HG02759 (cell line): ENCODE measurements around the gene TSEN34.
A peak's percentile ranks its signal among the peaks of the same experiment; 100 is the strongest.
"Not testable (repeated sequence)": the region's sequence is repeated elsewhere in the genome, so short reads cannot be mapped to it uniquely, and the experiment has no call there.

Experiments used
- ATAC-seq: cut with Tn5 transposase; IDR thresholded peaks from one replicate; pipeline ENCODE4 v1.9.1; 2021; ENCODE audit warnings: mild to moderate bottlenecking, moderate library complexity; ENCODE audit not compliant: unreplicated experiment

The TSEN34 gene

DNA sequence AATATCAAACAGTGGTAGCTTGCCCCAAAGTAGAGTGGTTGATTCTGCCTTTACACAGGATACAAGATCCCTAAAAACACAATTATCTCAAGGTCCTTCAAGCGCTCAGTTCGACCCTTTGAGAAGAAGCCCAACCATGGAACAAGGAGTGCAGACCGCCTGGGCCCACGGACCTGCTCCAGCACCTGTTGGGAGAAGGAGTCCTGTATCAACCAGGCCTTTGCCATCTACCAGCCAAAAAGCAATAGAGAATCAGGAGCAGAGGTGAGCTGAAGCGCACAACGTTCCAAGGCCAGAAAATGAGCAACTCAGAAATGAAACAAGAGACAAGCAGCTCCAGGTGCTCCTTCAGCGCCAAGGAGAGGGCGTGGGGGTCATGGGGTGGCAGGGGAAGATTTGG, 38.0 kb downstream of the TSEN34 start:
- no peak for ATAC-seq

DNA sequence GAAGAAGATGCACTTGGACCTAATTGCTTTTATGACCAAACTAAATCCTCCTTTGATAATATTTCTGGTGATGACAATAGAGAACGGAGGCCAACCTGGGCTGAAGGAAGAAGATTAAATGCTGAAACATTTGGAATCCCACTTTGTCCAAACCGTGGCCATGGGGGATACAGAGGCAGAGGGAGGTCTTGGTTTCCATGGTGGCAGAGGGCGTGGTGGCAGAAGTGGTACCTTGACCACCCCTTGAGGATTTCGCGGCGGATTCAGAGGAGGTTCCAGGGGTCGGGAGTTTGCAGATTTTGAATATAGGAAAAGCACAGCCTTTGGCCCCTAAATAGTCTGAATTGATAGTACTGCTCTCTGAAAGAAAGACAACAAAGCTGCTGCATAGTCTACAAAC, 38.9 kb downstream of the TSEN34 start:
- ATAC-seq: no peak

DNA sequence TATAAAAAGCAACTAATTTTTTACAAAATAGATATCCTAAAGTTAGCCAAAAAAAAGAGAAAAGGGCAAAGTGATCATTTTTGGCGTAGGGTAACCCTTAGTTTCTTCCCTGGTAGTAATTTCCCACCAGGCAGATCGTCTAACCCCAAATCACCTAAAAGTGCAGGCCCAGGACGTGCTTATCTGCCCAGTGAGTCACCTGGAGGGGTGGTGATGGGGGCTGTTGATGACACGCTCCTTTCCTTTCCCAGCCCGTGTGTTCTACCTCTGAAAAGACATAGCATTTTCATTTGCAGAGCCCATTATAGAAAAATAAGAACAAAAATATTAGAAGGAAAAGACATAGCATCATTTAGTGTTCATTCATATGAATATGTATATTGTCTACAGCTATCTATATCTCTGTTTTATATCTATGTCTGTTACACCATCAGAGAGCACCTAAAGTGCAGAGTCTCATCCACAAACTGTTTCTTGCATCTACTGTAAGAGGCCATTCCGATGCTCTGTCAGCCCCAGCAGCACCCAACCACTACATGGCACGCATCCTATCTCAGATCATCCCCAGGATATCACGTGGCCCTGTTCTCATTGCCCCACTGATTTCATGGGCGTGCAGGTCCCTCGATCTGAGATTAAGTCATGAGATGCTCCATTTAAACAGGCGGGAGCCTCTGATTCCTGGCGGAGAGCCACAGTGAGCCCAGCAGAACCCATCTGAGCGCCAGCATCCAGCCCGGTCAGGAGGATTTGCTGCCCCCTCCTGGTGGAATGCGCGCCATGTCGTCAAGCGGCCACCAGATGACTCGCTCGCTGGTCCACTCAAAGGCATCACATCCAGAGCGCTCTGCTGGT, 40.2 kb downstream of the TSEN34 start:
- ATAC-seq: peak; percentile 67

DNA sequence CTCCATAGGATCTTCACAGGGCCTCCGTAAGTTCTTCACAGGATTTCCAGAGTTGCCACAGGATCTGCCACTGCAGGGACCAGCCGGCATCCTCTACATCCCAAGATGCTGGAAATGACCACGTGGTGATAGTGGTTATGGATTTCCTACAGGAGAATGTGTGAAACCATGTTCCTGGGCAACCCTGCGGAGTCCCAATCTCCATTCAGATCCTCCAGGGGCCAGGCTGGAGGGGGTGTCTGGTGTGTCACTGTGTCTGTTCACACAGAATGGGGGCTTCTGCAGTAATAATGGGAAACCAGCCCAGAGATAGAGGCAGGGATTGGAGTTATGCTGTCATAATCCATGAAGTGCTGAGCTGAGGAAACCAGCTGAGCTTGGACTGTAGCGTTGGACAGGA, 42.8 kb downstream of the TSEN34 start:
- no peak for ATAC-seq

DNA sequence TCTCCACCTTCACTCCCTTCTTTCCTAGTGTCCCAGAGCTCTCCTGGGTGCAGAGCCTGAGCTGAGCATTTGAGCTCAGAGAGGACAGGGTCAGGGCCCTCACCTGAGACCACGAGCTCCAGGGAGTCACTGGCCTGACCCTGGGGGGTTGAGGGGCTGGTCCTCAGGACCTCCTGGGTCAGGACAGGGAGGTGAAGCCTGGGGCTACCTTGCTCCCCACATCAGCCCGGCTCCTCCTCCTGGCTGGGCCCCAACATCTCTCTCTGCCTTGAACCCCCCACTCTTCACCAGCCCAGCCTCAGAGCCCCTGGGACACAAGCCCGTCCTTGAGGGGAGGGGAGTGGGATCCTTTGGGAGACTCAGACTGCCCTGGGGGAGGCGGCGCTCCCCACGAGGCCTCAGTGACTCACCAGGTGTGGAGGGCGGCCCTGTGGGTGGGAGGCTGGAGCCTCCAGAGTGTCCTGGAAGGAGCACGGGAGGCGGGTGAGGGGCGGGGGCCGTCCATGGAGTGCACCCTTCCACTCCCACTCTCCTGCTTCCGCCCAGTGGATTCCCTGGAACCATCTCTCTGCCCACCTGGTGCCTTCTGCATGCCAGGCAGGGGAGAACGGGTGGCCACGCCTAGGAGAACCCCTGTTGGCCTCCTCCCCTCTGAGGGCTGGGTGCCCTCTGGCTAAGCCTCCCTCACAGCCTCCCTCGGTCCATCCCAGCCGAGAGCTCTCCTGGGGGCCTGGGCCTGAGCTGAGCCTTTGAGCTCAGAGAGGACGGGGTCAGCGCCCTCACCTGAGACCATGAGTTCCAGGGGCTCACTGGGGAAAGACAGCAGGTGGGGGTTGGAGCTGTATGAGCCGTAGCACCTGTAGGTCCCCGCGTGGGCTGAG, 48.6 kb downstream of the TSEN34 start:
- ATAC-seq: not testable (repeated sequence)

DNA sequence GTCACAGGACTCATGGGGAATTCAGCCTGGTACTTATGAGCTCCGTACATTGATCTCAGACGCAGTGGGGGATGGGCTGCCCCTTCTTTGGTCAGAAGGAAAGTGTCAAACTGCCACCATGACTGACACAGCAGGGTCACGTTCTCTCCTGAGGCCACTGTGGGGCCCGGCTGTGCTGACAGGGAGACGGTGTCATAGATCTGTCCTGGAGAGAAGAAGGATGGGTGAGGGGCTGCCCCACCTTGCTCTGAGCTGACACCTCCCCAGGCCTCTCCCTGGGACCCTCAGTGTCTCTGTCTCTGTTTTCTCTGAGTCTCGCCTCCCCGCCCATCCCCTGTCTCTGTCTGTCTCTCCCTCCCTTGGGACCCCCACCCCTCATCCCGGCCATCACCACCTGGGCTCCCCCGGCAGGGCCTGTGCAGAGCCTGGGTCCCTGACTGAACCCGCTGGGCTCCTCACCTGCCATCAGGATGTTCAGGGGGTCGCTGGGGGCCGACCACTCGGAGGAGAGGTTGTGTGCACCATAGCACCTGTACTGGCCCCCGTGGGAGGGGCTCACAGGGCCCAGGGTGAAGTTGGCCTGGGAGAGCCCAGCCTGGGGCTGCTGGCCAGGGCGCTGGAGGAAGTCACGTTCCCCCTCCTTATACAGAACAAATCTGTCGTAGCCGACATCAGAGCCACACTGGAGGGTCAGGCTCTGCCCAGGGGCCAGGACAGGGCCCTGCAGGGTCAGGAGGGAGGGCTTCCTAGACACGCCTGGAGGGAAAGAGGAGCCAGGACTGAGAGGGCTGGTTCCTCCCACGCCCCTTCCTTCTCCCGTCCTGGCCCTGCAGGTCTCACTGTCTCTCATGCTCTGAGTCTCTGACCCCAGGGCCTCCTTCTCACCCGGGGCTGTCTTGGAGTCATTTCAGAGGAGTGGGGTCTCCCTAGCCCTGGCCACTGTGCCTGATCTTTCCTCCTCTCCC, 49.5 kb downstream of the TSEN34 start:
- ATAC-seq: not testable (repeated sequence)

DNA sequence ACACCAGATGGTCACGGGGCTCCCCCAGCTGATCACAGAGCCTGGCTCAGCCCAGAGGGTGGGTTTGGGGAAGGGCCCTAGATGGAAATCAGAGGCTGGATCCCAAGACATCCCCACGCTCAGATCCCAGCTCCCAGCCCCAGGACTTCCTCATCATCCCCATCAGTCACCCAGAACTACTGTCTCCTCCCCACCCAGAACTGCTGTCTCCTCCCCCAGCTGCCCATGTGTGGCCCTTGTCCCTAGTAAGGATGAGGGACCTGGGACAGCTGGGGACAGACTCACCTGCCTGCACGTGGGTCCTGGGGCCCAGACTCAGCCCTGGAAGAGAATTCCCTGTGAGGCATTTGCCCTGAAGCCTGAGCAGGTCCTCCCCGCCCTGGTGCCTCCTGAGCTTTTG, 51.1 kb downstream of the TSEN34 start:
- ATAC-seq: not testable (repeated sequence)

DNA sequence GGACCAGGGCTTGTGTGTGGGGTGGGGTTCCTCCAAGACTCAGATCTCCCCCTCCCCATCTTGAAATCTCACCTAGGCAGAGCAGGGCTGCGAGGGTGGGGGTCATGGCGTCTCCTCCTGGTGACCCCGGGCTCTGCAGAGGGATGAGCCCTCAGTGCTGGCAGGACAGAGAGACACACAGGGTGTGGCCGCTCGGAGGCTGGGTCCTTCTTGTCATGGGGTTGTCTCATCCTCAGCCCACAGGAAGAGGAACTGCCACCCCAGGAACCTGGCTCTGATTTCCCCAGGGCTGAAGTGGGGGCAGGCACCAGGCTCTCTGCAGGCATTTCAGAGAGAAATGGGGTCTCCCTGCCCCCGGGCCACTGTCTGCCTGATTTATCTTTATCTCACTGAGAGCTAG, 51.5 kb downstream of the TSEN34 start, which contains the start of gene LILRA6:
Gene LILRA6, minus strand, starts transcription at position 145 of the 400 bp plus-strand sequence.
- not testable (repeated sequence) for ATAC-seq

DNA sequence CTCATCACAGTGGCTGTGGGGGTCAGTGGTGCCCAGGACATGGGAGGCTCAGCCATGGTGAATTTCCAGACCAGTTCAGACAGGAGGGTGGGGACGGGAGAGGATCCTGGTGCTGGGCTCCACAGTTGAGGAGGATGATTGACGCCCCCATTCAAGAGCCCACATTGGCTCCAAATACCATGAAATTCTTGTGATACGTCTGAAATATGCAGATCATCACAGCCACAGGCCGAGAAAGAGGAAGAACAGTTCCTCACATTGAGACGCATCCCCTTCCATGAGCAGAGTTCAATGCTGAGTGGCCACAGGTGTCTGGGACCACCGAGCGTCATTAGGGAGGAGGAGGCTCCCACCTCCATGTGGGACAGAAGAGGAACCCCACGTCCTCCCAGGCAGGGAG, 52.7 kb downstream of the TSEN34 start:
- ATAC-seq: not testable (repeated sequence)
